K562 (cell line): ENCODE results near the gene TNFAIP8L1. TPM values are rescaled to one million over a fixed set of nuclear protein-coding genes. Genes with fewer than 3 reads are reported as not detected.

Experiments
- ADNP ChIP-seq: fragments of 200-800 bp; sonication (Bioruptor generic); IDR thresholded peaks from 2 replicates; pipeline ENCODE4 v1.6.1; 2016; ENCODE audit warnings: missing genetic modification characterization, missing compliant biosample characterization
- BRD4 ChIP-seq: fragments of 200-600 bp; sonication (generic); IDR thresholded peaks from 2 replicates; pipeline ENCODE4 v1.6.1; 2017; ENCODE audit warnings: inconsistent platforms
- CBX3 ChIP-seq, 2 experiments: IDR thresholded peaks; 1 replicate in 1 of 2; 2 replicates in 1 of 2; pipeline ENCODE4 v1.6.1; 2012; ENCODE audit warnings: inconsistent platforms in 2 of 2, low read length in 2 of 2, borderline replicate concordance in 1 of 2, control low read depth in 1 of 2
- CBX5 ChIP-seq: IDR thresholded peaks from 2 replicates; pipeline ENCODE4 v1.6.1; 2014; ENCODE audit warnings: low read depth, borderline replicate concordance
- CHD2 ChIP-seq: IDR thresholded peaks from 2 replicates; pipeline ENCODE4 v1.6.1; 2011; ENCODE audit warnings: low read depth, low read length
- ESRRA ChIP-seq: fragments of 450-650 bp; IDR thresholded peaks from 2 replicates; pipeline ENCODE4 v1.6.1; 2014; ENCODE audit warnings: low read depth, mild to moderate bottlenecking, moderate library complexity, borderline replicate concordance
- EWSR1 ChIP-seq: fragments of 450-650 bp; IDR thresholded peaks from 2 replicates; pipeline ENCODE4 v1.6.1; 2018; ENCODE audit warnings: borderline replicate concordance, mild to moderate bottlenecking, low read depth, moderate library complexity; ENCODE audit not compliant: partially characterized antibody
- FOXJ2 ChIP-seq: fragments of 200-800 bp; sonication (Bioruptor generic); IDR thresholded peaks from 2 replicates; pipeline ENCODE4 v1.6.1; 2016; ENCODE audit warnings: missing genetic modification characterization, missing compliant biosample characterization
- HDAC1 ChIP-seq, 2 experiments: fragments of 450-650 bp; IDR thresholded peaks; 2 replicates each; pipeline ENCODE4 v1.6.1; 2016 to 2017; ENCODE audit warnings: inconsistent platforms in 1 of 2, mild to moderate bottlenecking in 1 of 2, moderate library complexity in 1 of 2
- HDAC6 ChIP-seq: IDR thresholded peaks from 2 replicates; pipeline ENCODE4 v1.6.1; 2012; ENCODE audit warnings: low read depth, mild to moderate bottlenecking, control low read depth, inconsistent platforms, low read length, moderate library complexity
- HIVEP1 ChIP-seq: fragments of 250-450 bp; sonication (Bioruptor Pico); IDR thresholded peaks from 2 replicates; pipeline ENCODE4 v1.4.0; 2020; ENCODE audit warnings: mild to moderate bottlenecking
- KLF16 ChIP-seq: IDR thresholded peaks from 2 replicates; pipeline ENCODE4 v1.6.1; 2016; ENCODE audit warnings: antibody characterized with exemption
- POLR2AphosphoS2 ChIP-seq: IDR thresholded peaks from 2 replicates; pipeline ENCODE4 v1.6.1; 2012; ENCODE audit warnings: low read length, improper control_type of control experiment
- RBM22 ChIP-seq: fragments of 200-400 bp; formaldehyde crosslinking; IDR thresholded peaks from 2 replicates; pipeline ENCODE4 v1.6.1; 2018; ENCODE audit warnings: low read length, low read depth; ENCODE audit not compliant: poor library complexity, severe bottlenecking
- SAFB2 ChIP-seq: fragments of 200-400 bp; formaldehyde crosslinking; IDR thresholded peaks from 2 replicates; pipeline ENCODE4 v1.6.1; 2018; ENCODE audit warnings: borderline replicate concordance, low read length, low read depth, moderate library complexity; ENCODE audit not compliant: severe bottlenecking
- TAF7 ChIP-seq: fragments of 450-650 bp; IDR thresholded peaks from 2 replicates; pipeline ENCODE4 v1.6.1; 2016; ENCODE audit warnings: missing genetic modification characterization, missing compliant biosample characterization
- ZBED1 ChIP-seq: IDR thresholded peaks from 2 replicates; pipeline ENCODE4 v1.6.1; 2014
- ZFP36 ChIP-seq: fragments of 150-350 bp; IDR thresholded peaks from 2 replicates; pipeline ENCODE4 v1.6.1; 2018; ENCODE audit warnings: low read length, low read depth; ENCODE audit not compliant: partially characterized antibody
- ZNF212 ChIP-seq: fragments of 450-650 bp; formaldehyde crosslinking; IDR thresholded peaks from 2 replicates; pipeline ENCODE4 v1.4.0; 2020; ENCODE audit warnings: mild to moderate bottlenecking
- ZNF347 ChIP-seq: fragments of 450-650 bp; formaldehyde crosslinking; IDR thresholded peaks from 2 replicates; pipeline ENCODE4 v1.4.0; 2020; ENCODE audit warnings: low read depth, mild to moderate bottlenecking, moderate library complexity
- ZNF354B ChIP-seq: fragments of 250-450 bp; sonication (Bioruptor Pico); IDR thresholded peaks from 2 replicates; pipeline ENCODE4 v1.4.0; 2020
- ZNF436 ChIP-seq: fragments of 250-450, 450-650 bp; sonication (Bioruptor Pico); formaldehyde crosslinking; IDR thresholded peaks from 2 replicates; pipeline ENCODE4 v1.7.0; 2020; ENCODE audit warnings: mild to moderate bottlenecking
- ZNF707 ChIP-seq: fragments of 250-450 bp; sonication (Bioruptor Pico); conservative IDR thresholded peaks from 2 replicates; pipeline ENCODE4 v1.8.0; 2022; ENCODE audit warnings: inconsistent platforms, mild to moderate bottlenecking, moderate library complexity
- polyA plus RNA-seq, 8 experiments: library from polyadenylated mRNA; depleted of rRNA in 4 of 8; stranded (reverse) in 5 of 8; unstranded in 3 of 8; fragments of >200 nt; fragmentation: Nextera tagmentation in 2 of 8; fragmentation: Illumina TruSeq in 1 of 8; extraction: Ambion mirVana in 2 of 8; extraction: Trizol in 1 of 8; gene quantifications; 2 replicates each; pipeline versions ENCODE4 v1.2.1 to v1.2.3, GENCODE V29; 2011 to 2014; ENCODE audit warnings: inconsistent platforms in 1 of 8, missing spikeins in 1 of 8
- total RNA-seq, 7 experiments: library from RNA; depleted of rRNA in 6 of 7; stranded (reverse); fragments of >200 nt in 6 of 7; fragmentation: Illumina TruSeq in 2 of 7; extraction: Trizol in 2 of 7; gene quantifications; 2 replicates each; pipeline versions ENCODE4 v1.2.1 to v1.2.3, GENCODE V29; 2011 to 2021; ENCODE audit warnings: low replicate concordance in 1 of 7
- TF ChIP-seq, protein P1 (sequence below): fragments of 250-450 bp; sonication (Bioruptor Pico); IDR thresholded peaks from 2 replicates; pipeline ENCODE4 v1.8.0; 2021; ENCODE audit warnings: moderate library complexity, mild to moderate bottlenecking, inconsistent platforms
- TF ChIP-seq, protein P2 (sequence below): fragments of 450-650 bp; IDR thresholded peaks from 2 replicates; pipeline ENCODE4 v1.6.1; 2016; ENCODE audit warnings: low read depth, mild to moderate bottlenecking, moderate library complexity
- TF ChIP-seq, protein P3 (sequence below): fragments of 250-450 bp; sonication (Bioruptor Pico); IDR thresholded peaks from 2 replicates; pipeline ENCODE4 v1.5.0; 2021
- TF ChIP-seq, protein P4 (sequence below): fragments of 450-650 bp; IDR thresholded peaks from 2 replicates; pipeline ENCODE4 v1.6.1; 2016

TNFAIP8L1 gene
- total and polyA plus RNA-seq, 9 of the 15 experiments (the other 6 are each of a cell fraction or from before 2014, with no cell fraction given), result 0.69 to 9.3 (median 4.9) TPM

DNA sequence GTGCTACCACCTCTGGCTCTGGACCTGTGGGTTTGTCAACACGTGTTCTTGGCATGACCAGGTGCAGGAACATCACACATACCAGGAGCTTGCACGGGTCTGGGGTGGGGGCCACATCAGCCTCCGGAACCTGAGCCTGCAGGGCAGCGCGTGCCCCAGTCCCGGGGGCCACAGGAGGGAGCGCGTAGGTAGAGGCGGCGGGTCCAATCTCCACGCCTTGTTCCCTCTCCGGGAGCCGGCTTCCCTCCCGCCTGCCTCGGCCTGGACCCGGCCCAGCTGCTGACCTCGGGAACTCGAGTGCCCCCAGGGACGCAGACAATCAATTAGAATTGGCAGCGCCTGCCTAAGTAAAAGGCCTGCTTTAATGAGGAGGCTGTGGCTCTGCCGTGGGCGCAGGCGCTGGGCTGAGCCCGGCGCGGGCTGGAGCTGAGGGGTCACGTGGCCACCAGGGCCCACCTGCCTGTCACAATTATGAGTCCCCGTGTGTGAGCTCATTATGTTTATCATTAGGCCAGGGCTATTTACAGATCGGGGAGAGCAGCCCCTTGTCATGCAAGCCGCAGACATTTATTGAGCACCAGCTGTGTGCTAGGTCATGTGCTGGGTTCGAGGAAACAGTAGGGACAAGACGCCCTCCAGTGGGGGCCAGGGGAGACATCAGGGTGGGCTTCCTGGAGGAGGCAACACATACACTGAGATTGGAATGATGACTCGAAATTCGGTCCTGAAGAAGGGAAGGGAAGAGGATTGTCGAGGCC is 32.2 kb upstream of the TNFAIP8L1 start (continued):
- no peak for TF ChIP-seq POLR2AphosphoS2
- no peak for TF ChIP-seq FOXJ2
- peak; percentile 99 for TF ChIP-seq ZFP36
- TF ChIP-seq KLF16, result no peak
- no peak for TF ChIP-seq ZNF212 (CRISPR knock-in tag)
- no peak for TF ChIP-seq HDAC6
- no peak for TF ChIP-seq EWSR1
- TF ChIP-seq, protein P1, sequence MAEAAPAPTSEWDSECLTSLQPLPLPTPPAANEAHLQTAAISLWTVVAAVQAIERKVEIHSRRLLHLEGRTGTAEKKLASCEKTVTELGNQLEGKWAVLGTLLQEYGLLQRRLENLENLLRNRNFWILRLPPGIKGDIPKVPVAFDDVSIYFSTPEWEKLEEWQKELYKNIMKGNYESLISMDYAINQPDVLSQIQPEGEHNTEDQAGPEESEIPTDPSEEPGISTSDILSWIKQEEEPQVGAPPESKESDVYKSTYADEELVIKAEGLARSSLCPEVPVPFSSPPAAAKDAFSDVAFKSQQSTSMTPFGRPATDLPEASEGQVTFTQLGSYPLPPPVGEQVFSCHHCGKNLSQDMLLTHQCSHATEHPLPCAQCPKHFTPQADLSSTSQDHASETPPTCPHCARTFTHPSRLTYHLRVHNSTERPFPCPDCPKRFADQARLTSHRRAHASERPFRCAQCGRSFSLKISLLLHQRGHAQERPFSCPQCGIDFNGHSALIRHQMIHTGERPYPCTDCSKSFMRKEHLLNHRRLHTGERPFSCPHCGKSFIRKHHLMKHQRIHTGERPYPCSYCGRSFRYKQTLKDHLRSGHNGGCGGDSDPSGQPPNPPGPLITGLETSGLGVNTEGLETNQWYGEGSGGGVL (CRISPR knock-in tag), result no peak
- TF ChIP-seq HIVEP1, result no peak
- no peak for TF ChIP-seq SAFB2
- TF ChIP-seq, protein P2, sequence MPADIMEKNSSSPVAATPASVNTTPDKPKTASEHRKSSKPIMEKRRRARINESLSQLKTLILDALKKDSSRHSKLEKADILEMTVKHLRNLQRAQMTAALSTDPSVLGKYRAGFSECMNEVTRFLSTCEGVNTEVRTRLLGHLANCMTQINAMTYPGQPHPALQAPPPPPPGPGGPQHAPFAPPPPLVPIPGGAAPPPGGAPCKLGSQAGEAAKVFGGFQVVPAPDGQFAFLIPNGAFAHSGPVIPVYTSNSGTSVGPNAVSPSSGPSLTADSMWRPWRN, result no peak
- no peak for TF ChIP-seq ADNP
- no peak for TF ChIP-seq ZBED1
- TF ChIP-seq, protein P3, sequence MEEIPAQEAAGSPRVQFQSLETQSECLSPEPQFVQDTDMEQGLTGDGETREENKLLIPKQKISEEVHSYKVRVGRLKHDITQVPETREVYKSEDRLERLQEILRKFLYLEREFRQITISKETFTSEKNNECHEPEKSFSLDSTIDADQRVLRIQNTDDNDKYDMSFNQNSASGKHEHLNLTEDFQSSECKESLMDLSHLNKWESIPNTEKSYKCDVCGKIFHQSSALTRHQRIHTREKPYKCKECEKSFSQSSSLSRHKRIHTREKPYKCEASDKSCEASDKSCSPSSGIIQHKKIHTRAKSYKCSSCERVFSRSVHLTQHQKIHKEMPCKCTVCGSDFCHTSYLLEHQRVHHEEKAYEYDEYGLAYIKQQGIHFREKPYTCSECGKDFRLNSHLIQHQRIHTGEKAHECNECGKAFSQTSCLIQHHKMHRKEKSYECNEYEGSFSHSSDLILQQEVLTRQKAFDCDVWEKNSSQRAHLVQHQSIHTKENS, result no peak
- no peak for TF ChIP-seq TAF7
- TF ChIP-seq CHD2, result no peak
- TF ChIP-seq ZNF707 (CRISPR knock-in tag), result no peak
- TF ChIP-seq CBX3 (IDR thresholded peaks at IDR 0.05; ENCODE audit: borderline replicate concordance in 1 of 2, low read length in 2 of 2), result no peak
- TF ChIP-seq RBM22, result no peak
- TF ChIP-seq, protein P4, sequence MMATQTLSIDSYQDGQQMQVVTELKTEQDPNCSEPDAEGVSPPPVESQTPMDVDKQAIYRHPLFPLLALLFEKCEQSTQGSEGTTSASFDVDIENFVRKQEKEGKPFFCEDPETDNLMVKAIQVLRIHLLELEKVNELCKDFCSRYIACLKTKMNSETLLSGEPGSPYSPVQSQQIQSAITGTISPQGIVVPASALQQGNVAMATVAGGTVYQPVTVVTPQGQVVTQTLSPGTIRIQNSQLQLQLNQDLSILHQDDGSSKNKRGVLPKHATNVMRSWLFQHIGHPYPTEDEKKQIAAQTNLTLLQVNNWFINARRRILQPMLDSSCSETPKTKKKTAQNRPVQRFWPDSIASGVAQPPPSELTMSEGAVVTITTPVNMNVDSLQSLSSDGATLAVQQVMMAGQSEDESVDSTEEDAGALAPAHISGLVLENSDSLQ, result peak; percentile 63
- TF ChIP-seq ZNF347 (CRISPR knock-in tag), result no peak
- TF ChIP-seq CBX5, result no peak
- TF ChIP-seq ZNF354B (CRISPR knock-in tag), result no peak
- peak; percentile 39 to 49; a peak in 1 of 4 replicates for TF ChIP-seq HDAC1 (IDR thresholded peaks at IDR 0.05)
- TF ChIP-seq ESRRA, result no peak
- no peak for TF ChIP-seq BRD4
- peak; percentile 95 for TF ChIP-seq ZNF436 (CRISPR knock-in tag)
